IMR-90 (cell line): ENCODE measurements around the gene MFN2. TPM values are rescaled to one million over a fixed set of nuclear protein-coding genes. Genes with fewer than 3 reads are reported as not detected.

ENCODE experiments used
- ATAC-seq: fragments of 200-7000 bp; cut with Tn5 transposase; 2 replicates; pipeline ENCODE4 v1.9.1; 2020; ENCODE audit warnings: low read depth, mild to moderate bottlenecking, moderate library complexity
- BruUV-seq: library from RNA; stranded (reverse); fragments of 400-500 nt; replicated peaks from 2 replicates; lab custom pipeline; 2021; lab: Mats Ljungman, UMichigan
- CTCF ChIA-PET: fragments of 300-600 bp; formaldehyde crosslinking; extraction: SDS; loops from one replicate; lab custom pipeline; 2021; ENCODE audit warnings: antibody characterized with exemption; lab: Yijun Ruan, JAX
- POLR2A ChIA-PET: fragments of 300-600 bp; sonication (Branson Sonifier 250); formaldehyde crosslinking; loops from one replicate; lab custom pipeline; 2022; ENCODE audit warnings: antibody characterized with exemption; ENCODE audit not compliant: unreplicated experiment; lab: Charles Lee
- DNase-seq: peaks from one replicate; pipeline ENCODE4 v3.0.0; 2013
- H2AFZ ChIP-seq: replicated peaks from 2 replicates; pipeline ENCODE3; 2013; ENCODE audit warnings: low read length, mild to moderate bottlenecking; ENCODE audit not compliant: poor library complexity
- H2AK5ac ChIP-seq: 2 replicates; pipeline ENCODE4 v1.6.1; 2013; ENCODE audit warnings: low read depth, low read length, inconsistent platforms
- H2AK9ac ChIP-seq: replicated peaks from 2 replicates; pipeline ENCODE3; 2013; ENCODE audit warnings: mild to moderate bottlenecking, low read depth, low read length, moderate library complexity; ENCODE audit not compliant: poor library complexity
- H2BK120ac ChIP-seq: 2 replicates; pipeline ENCODE4 v1.6.1; 2013; ENCODE audit warnings: low read depth, low read length, inconsistent platforms
- H2BK15ac ChIP-seq: 3 replicates; pipeline ENCODE4 v1.6.1; 2013; ENCODE audit warnings: low read depth, low read length, inconsistent platforms
- H2BK20ac ChIP-seq: 2 replicates; pipeline ENCODE4 v1.6.1; 2013; ENCODE audit warnings: low read depth, mild to moderate bottlenecking, inconsistent platforms, low read length, moderate library complexity
- H2BK5ac ChIP-seq: 2 replicates; pipeline ENCODE4 v1.6.1; 2013; ENCODE audit warnings: mild to moderate bottlenecking, low read depth, low read length, inconsistent platforms; ENCODE audit not compliant: poor library complexity, severe bottlenecking
- H3K14ac ChIP-seq: replicated peaks from 2 replicates; pipeline ENCODE4 v1.6.1; 2013; ENCODE audit warnings: low read depth, low read length, inconsistent platforms
- H3K18ac ChIP-seq: 2 replicates; pipeline ENCODE4 v1.6.1; 2013; ENCODE audit warnings: low read depth, low read length, control low read depth
- H3K23ac ChIP-seq: 2 replicates; pipeline ENCODE4 v1.6.1; 2013; ENCODE audit warnings: low read depth, low read length, inconsistent platforms
- H3K27ac ChIP-seq: 2 replicates; pipeline ENCODE4 v1.5.1; 2013; ENCODE audit warnings: mild to moderate bottlenecking, control low read depth, low read length; ENCODE audit not compliant: insufficient read depth
- H3K27me3 ChIP-seq: 2 replicates; pipeline ENCODE4 v1.6.1; 2013; ENCODE audit warnings: low read length; ENCODE audit not compliant: control insufficient read depth, insufficient read depth
- H3K36me3 ChIP-seq: 2 replicates; pipeline ENCODE4 v1.6.1; 2013; ENCODE audit warnings: low read length, mixed read lengths; ENCODE audit not compliant: control insufficient read depth, insufficient read depth
- H3K4ac ChIP-seq: 2 replicates; pipeline ENCODE4 v1.6.1; 2013; ENCODE audit warnings: low read depth, low read length, inconsistent platforms
- H3K4me1 ChIP-seq: 2 replicates; pipeline ENCODE4 v1.6.1; 2013; ENCODE audit warnings: low read length, mixed read lengths; ENCODE audit not compliant: control insufficient read depth, insufficient read depth
- H3K4me2 ChIP-seq: 2 replicates; pipeline ENCODE4 v1.6.1; 2013; ENCODE audit warnings: low read depth, mild to moderate bottlenecking, control low read depth, low read length, moderate library complexity
- H3K4me3 ChIP-seq: 2 replicates; pipeline ENCODE4 v1.5.1; 2013; ENCODE audit warnings: low read depth, mild to moderate bottlenecking, control low read depth, low read length, moderate library complexity; ENCODE audit not compliant: insufficient read depth
- H3K56ac ChIP-seq: 2 replicates; pipeline ENCODE4 v1.6.1; 2013; ENCODE audit warnings: low read length, inconsistent platforms; ENCODE audit not compliant: insufficient read depth; ENCODE audit errors: extremely low read depth
- H3K79me1 ChIP-seq, 2 experiments: 2 replicates each; pipeline ENCODE4 v1.6.1; 2013; ENCODE audit warnings: low read length in 2 of 2, inconsistent platforms in 1 of 2, low read depth in 1 of 2
- H3K9ac ChIP-seq: 2 replicates; pipeline ENCODE4 v1.6.1; 2013; ENCODE audit warnings: low read depth, low read length, control low read depth
- H3K9me1 ChIP-seq: 2 replicates; pipeline ENCODE4 v1.6.1; 2013; ENCODE audit warnings: low read length, inconsistent platforms; ENCODE audit not compliant: insufficient read depth
- H3K9me3 ChIP-seq: 2 replicates; pipeline ENCODE4 v1.6.1; 2013; ENCODE audit warnings: low read length; ENCODE audit not compliant: control insufficient read depth, insufficient read depth
- H4K20me1 ChIP-seq: 2 replicates; pipeline ENCODE4 v1.6.1; 2013; ENCODE audit warnings: low read length, inconsistent platforms; ENCODE audit not compliant: insufficient read depth
- H4K5ac ChIP-seq: 2 replicates; pipeline ENCODE4 v1.6.1; 2013; ENCODE audit warnings: mild to moderate bottlenecking, low read depth, low read length, control low read depth
- H4K8ac ChIP-seq, 2 experiments: 2 replicates each; pipeline ENCODE4 v1.6.1; 2013; ENCODE audit warnings: low read depth in 2 of 2, low read length in 2 of 2, control low read depth in 1 of 2, inconsistent platforms in 1 of 2
- H4K91ac ChIP-seq: 2 replicates; pipeline ENCODE4 v1.6.1; 2013; ENCODE audit warnings: low read depth, low read length, inconsistent platforms; ENCODE audit not compliant: insufficient read depth
- CEBPB ChIP-seq: IDR thresholded peaks from 2 replicates; pipeline ENCODE4 v1.6.1; 2012; ENCODE audit warnings: low read depth, low read length, improper control_type of control experiment
- MAFK ChIP-seq: IDR thresholded peaks from 2 replicates; pipeline ENCODE4 v1.6.1; 2012; ENCODE audit warnings: low read depth, low read length, improper control_type of control experiment
- MAZ ChIP-seq: IDR thresholded peaks from 2 replicates; pipeline ENCODE4 v1.6.1; 2012; ENCODE audit warnings: low read depth, mild to moderate bottlenecking, low read length, improper control_type of control experiment, moderate library complexity, borderline replicate concordance
- RCOR1 ChIP-seq: IDR thresholded peaks from 2 replicates; pipeline ENCODE4 v1.6.1; 2012; ENCODE audit warnings: mild to moderate bottlenecking, low read length, improper control_type of control experiment; ENCODE audit not compliant: insufficient replicate concordance
- SMC3 ChIP-seq: fragments of 150-350 bp; IDR thresholded peaks from 2 replicates; pipeline ENCODE4 v1.6.1; 2016; ENCODE audit warnings: low read depth, mild to moderate bottlenecking, antibody characterized with exemption, low read length, moderate library complexity
- WGBS, 2 experiments: methylation state at CpG; one replicate each; pipeline versions ENCODE4 v1.1.5 to v1.1.7; 2013; ENCODE audit warnings: missing lambda C conversion rate in 2 of 2; ENCODE audit not compliant: insufficient read length in 1 of 2; ENCODE audit errors: extremely low coverage in 2 of 2; 5-methylcytosine and 5-hydroxymethylcytosine counted together
- dilution Hi-C: fragments of 300-500 bp; cut with HindIII; formaldehyde crosslinking; loops from one replicate; pipeline ENCODE4 v1.14.3; 2018; ENCODE audit warnings: low sequenced_read_pairs; ENCODE audit not compliant: unreplicated experiment
- in situ Hi-C: fragments of 300-500 bp; cut with MboI; formaldehyde crosslinking; loops from 3 replicates; pipeline ENCODE4 v1.14.3; 2019; ENCODE audit warnings: low sequenced_read_pairs, inconsistent platforms, mixed read lengths
- intact Hi-C: fragments of 100-400 bp; cut with micrococcal nuclease; formaldehyde crosslinking; loops from 2 replicates; pipeline ENCODE4 v1.10.0; 2022
- polyA plus RNA-seq, 3 experiments: library from polyadenylated mRNA; depleted of rRNA; stranded (reverse); fragments of >200 nt; gene quantifications; 2 replicates each; pipeline ENCODE4 v1.2.3, GENCODE V29; 2012; ENCODE audit warnings: low replicate concordance in 1 of 3
- total RNA-seq: library from RNA; depleted of rRNA; stranded (reverse); fragments of >200 nt; gene quantifications from 2 replicates; pipeline ENCODE4 v1.2.3, GENCODE V29; 2012
- TF ChIP-seq, protein P1 (sequence below): fragments of 150-350 bp; IDR thresholded peaks from 2 replicates; pipeline ENCODE4 v1.6.1; 2017; ENCODE audit warnings: mild to moderate bottlenecking, antibody characterized with exemption, low read length, low read depth

MFN2 gene
- total and polyA plus RNA-seq, 2 of the 4 experiments (the other 2 are of a cell fraction): 52.8 to 84.2 TPM

DNA sequence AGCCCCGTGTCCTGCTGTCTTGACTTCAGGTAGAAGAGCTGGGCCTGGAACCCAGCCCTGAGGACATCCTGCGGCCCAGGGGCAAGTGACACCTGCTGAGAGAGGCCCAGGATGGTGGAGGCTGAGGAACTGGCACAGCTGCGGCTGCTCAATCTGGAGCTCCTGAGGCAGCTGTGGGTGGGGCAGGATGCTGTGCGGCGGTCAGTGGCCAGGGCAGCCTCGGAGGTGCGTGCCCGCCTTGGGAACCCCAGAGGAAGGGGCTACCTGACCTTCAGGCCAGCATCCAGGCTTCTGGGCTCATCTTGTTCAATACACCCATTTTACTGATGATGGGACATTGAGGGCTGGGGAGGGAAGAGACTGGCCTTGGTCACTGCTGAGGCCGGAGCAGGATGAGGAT, 41.4 kb downstream of the MFN2 start:
- Histone ChIP-seq H2BK5ac (no peak overlapping the region), H2AFZ (peak overlapping the region; percentile 51), H3K36me3 (peaks cover 23% of the 10 kb centered on the region), H3K27me3 (no peaks in the 10 kb centered on the region), H2AK9ac (no peak overlapping the region), H3K4me1 (no peaks in the 10 kb centered on the region), H3K9me3 (no peaks in the 10 kb centered on the region), H2BK20ac (no peak overlapping the region), H3K56ac (no peak overlapping the region), H3K14ac (no peak overlapping the region), H3K18ac (no peak overlapping the region), H4K20me1 (no peaks in the 10 kb centered on the region; the same call in 1 of the 2 replicates), H3K9ac (no peak overlapping the region), H3K27ac (no peak overlapping the region), H2AK5ac (no peak overlapping the region), H4K8ac (no peak overlapping the region), H3K4me2 (no peak overlapping the region), H3K4me3 (no peak overlapping the region), H4K5ac (no peak overlapping the region), H3K79me1 (peaks cover 0 to 20% of the 10 kb centered on the region in 2 experiments; a peak in 3 of 4 replicates), H3K4ac (no peak overlapping the region), H3K9me1 (0 out of 2 replicates have a peak, but pooled peaks cover 2% of the 10 kb centered on the region), H4K91ac (no peak overlapping the region), H2BK120ac (no peak overlapping the region), H3K23ac (no peak overlapping the region), H2BK15ac (no peak overlapping the region)
- intact Hi-C loops (no loop called here), in situ Hi-C loops (no loop called here), dilution Hi-C loops (no loop called here)
- POLR2A ChIA-PET: interaction anchor here (1.0 kb wide), 1 partner anchor 112 kb away, joined by 3 read pairs; no protein-coding TSS in a partner anchor
- DNase-seq: no peak
- CTCF ChIA-PET: no interaction called here
- WGBS, 2 experiments: 91% methylated on average over 2 of the region's 9 CpGs; no CpG with 5 or more reads in 1 of the 2 experiments
- TF ChIP-seq RCOR1 (no peak), SMC3 (no peak), CEBPB (no peak), MAZ (no peak), MAFK (no peak)
- TF ChIP-seq, protein P1, sequence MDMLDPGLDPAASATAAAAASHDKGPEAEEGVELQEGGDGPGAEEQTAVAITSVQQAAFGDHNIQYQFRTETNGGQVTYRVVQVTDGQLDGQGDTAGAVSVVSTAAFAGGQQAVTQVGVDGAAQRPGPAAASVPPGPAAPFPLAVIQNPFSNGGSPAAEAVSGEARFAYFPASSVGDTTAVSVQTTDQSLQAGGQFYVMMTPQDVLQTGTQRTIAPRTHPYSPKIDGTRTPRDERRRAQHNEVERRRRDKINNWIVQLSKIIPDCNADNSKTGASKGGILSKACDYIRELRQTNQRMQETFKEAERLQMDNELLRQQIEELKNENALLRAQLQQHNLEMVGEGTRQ: no peak
- ATAC-seq: no peak
- no TSS peak for BruUV-seq
